Measurements from ENCODE around the gene ASPG.

The ASPG gene

GRCh38 chr14:104162495-104162894, 77.0 kb downstream of the ASPG start:
- no peak for TF ChIP-seq CTCF (conservative IDR thresholded peaks at IDR 0.05; ENCODE audit: low read depth, low read length)
- H3K4me3 ChIP-seq (ENCODE audit: low read depth, low read length) = no peak overlapping the region
- no peak for DNase-seq (ENCODE audit: low read depth)

- no peak for DNase-seq (ENCODE audit: low read depth)
- TF ChIP-seq CTCF (conservative IDR thresholded peaks at IDR 0.05; ENCODE audit: low read depth, low read length) = no peak
- H3K4me3 ChIP-seq (ENCODE audit: low read depth, low read length) = no peak overlapping the region
These were observed 78.0 kb downstream of the ASPG start for GRCh38 chr14:104163541-104163940.

- no peak overlapping the region for H3K4me3 ChIP-seq (ENCODE audit: low read depth, low read length)
- DNase-seq (ENCODE audit: low read depth) = no peak
- TF ChIP-seq CTCF (conservative IDR thresholded peaks at IDR 0.05; ENCODE audit: low read depth, low read length) = no peak
These were observed 78.5 kb downstream of the ASPG start for GRCh38 chr14:104164041-104164440.

- DNase-seq (ENCODE audit: low read depth) = no peak
- no peak overlapping the region for H3K4me3 ChIP-seq (ENCODE audit: low read depth, low read length)
- TF ChIP-seq CTCF (conservative IDR thresholded peaks at IDR 0.05; ENCODE audit: low read depth, low read length) = no peak
These were observed 79.0 kb downstream of the ASPG start for GRCh38 chr14:104164512-104164911.

All from choroid plexus epithelial cell (primary cell).